WTC11 (cell line): ENCODE measurements around the gene GRIP2. TPM values are rescaled to one million over a fixed set of nuclear protein-coding genes. Genes with fewer than 3 reads are reported as not detected.

Source experiments
- ATAC-seq: fragments of 200-7000 bp; cut with Tn5 transposase; 2 replicates; pipeline ENCODE4 v1.10.0; 2021; ENCODE audit warnings: mild to moderate bottlenecking, moderate library complexity
- CTCF ChIA-PET: fragments of 300-600 bp; sonication (Branson Sonifier 250); formaldehyde crosslinking; loops from one replicate; lab custom pipeline; 2021; ENCODE audit warnings: antibody characterized with exemption; lab: Charles Lee
- POLR2A ChIA-PET: fragments of 350-600 bp; sonication (Branson Sonifier 250); formaldehyde crosslinking; loops from one replicate; lab custom pipeline; 2021; ENCODE audit warnings: antibody characterized with exemption; lab: Charles Lee
- DNase-seq: peaks from one replicate; pipeline ENCODE4 v3.0.0; 2021; ENCODE audit warnings: low spot score
- H3K27ac Mint-ChIP-seq: 2 replicates; pipeline ENCODE4 v1.8.0; 2021; ENCODE audit warnings: mixed read lengths
- H3K27me3 Mint-ChIP-seq: 2 replicates; pipeline ENCODE4 v1.8.0; 2021; ENCODE audit warnings: low read depth, mild to moderate bottlenecking, moderate library complexity, mixed read lengths
- H3K36me3 Mint-ChIP-seq: 2 replicates; pipeline ENCODE4 v1.8.0; 2021; ENCODE audit warnings: mixed read lengths
- H3K4me1 Mint-ChIP-seq: 2 replicates; pipeline ENCODE4 v1.8.0; 2022; ENCODE audit warnings: mixed read lengths
- H3K4me3 Mint-ChIP-seq: 2 replicates; pipeline ENCODE4 v1.8.0; 2021; ENCODE audit warnings: mild to moderate bottlenecking, moderate library complexity, mixed read lengths
- H3K9me3 Mint-ChIP-seq: 2 replicates; pipeline ENCODE4 v1.8.0; 2021; ENCODE audit warnings: mixed read lengths
- FOXP1 ChIP-seq: sonication (generic); formaldehyde crosslinking; IDR thresholded peaks from 2 replicates; pipeline ENCODE4 v1.8.0; 2022; ENCODE audit warnings: missing genetic modification reagents, mild to moderate bottlenecking, moderate library complexity, borderline replicate concordance
- IRF2 ChIP-seq: sonication (generic); formaldehyde crosslinking; IDR thresholded peaks from 2 replicates; pipeline ENCODE4 v1.8.0; 2022; ENCODE audit warnings: low read depth, missing genetic modification reagents, borderline replicate concordance
- NR2C2 ChIP-seq: sonication (generic); formaldehyde crosslinking; IDR thresholded peaks from 2 replicates; pipeline ENCODE4 v1.8.0; 2022; ENCODE audit warnings: mild to moderate bottlenecking, missing genetic modification reagents
- PRRX2 ChIP-seq: fragments of 250-450 bp; sonication (Bioruptor Pico); IDR thresholded peaks from 2 replicates; pipeline ENCODE4 v1.8.0; 2021; ENCODE audit warnings: mild to moderate bottlenecking
- SMAD3 ChIP-seq: sonication (generic); formaldehyde crosslinking; IDR thresholded peaks from 2 replicates; pipeline ENCODE4 v1.8.0; 2022; ENCODE audit warnings: missing genetic modification reagents, mild to moderate bottlenecking, borderline replicate concordance
- SP1 ChIP-seq: sonication (generic); formaldehyde crosslinking; conservative IDR thresholded peaks from 2 replicates; pipeline ENCODE4 v1.8.1; 2022; ENCODE audit warnings: missing genetic modification reagents
- ZNF232 ChIP-seq: sonication (generic); formaldehyde crosslinking; IDR thresholded peaks from 2 replicates; pipeline ENCODE4 v1.8.0; 2022; ENCODE audit warnings: mild to moderate bottlenecking, missing genetic modification reagents
- ZNF416 ChIP-seq: fragments of 250-450 bp; sonication (Bioruptor Pico); IDR thresholded peaks from 2 replicates; pipeline ENCODE4 v1.9.0; 2021; ENCODE audit warnings: mild to moderate bottlenecking, inconsistent platforms
- total RNA-seq: library from RNA; stranded (reverse); gene quantifications from 3 replicates; pipeline ENCODE4 v1.2.3, GENCODE V29; 2021
- TF ChIP-seq, protein P1 (sequence below): fragments of 250-450 bp; sonication (Bioruptor Pico); IDR thresholded peaks from 2 replicates; pipeline ENCODE4 v1.8.0; 2021; ENCODE audit warnings: mild to moderate bottlenecking
- TF ChIP-seq, protein P2 (sequence below): sonication (generic); formaldehyde crosslinking; IDR thresholded peaks from 2 replicates; pipeline ENCODE4 v1.8.1; 2023; ENCODE audit warnings: mild to moderate bottlenecking, missing genetic modification reagents, moderate library complexity
- TF ChIP-seq, protein P3 (sequence below): sonication (generic); formaldehyde crosslinking; IDR thresholded peaks from 2 replicates; pipeline ENCODE4 v1.8.1; 2023; ENCODE audit warnings: mild to moderate bottlenecking, missing genetic modification reagents
- TF ChIP-seq, protein P4 (sequence below): sonication (generic); formaldehyde crosslinking; IDR thresholded peaks from 2 replicates; pipeline ENCODE4 v1.8.1; 2023; ENCODE audit warnings: mild to moderate bottlenecking, missing genetic modification reagents
- TF ChIP-seq, protein P5 (sequence below): sonication (generic); formaldehyde crosslinking; IDR thresholded peaks from 2 replicates; pipeline ENCODE4 v1.8.0; 2022; ENCODE audit warnings: mild to moderate bottlenecking, missing genetic modification reagents
- TF ChIP-seq, protein P6 (sequence below): sonication (generic); formaldehyde crosslinking; IDR thresholded peaks from 2 replicates; pipeline ENCODE4 v1.8.1; 2023; ENCODE audit warnings: mild to moderate bottlenecking, missing genetic modification reagents, moderate library complexity
- TF ChIP-seq, protein P7 (sequence below): sonication (generic); formaldehyde crosslinking; IDR thresholded peaks from 2 replicates; pipeline ENCODE4 v1.8.1; 2022; ENCODE audit warnings: low read depth, mild to moderate bottlenecking, moderate library complexity, missing genetic modification reagents, borderline replicate concordance
- TF ChIP-seq, protein P8 (sequence below): sonication (generic); formaldehyde crosslinking; conservative IDR thresholded peaks from 2 replicates; pipeline ENCODE4 v1.8.1; 2022; ENCODE audit warnings: mild to moderate bottlenecking, missing genetic modification reagents
- TF ChIP-seq, protein P9 (sequence below): sonication (generic); formaldehyde crosslinking; IDR thresholded peaks from 2 replicates; pipeline ENCODE4 v1.8.0; 2022; ENCODE audit warnings: mild to moderate bottlenecking, missing genetic modification reagents

GRIP2 gene
- total RNA-seq, 1 experiment from 2014 or later = 12.0 TPM

DNA sequence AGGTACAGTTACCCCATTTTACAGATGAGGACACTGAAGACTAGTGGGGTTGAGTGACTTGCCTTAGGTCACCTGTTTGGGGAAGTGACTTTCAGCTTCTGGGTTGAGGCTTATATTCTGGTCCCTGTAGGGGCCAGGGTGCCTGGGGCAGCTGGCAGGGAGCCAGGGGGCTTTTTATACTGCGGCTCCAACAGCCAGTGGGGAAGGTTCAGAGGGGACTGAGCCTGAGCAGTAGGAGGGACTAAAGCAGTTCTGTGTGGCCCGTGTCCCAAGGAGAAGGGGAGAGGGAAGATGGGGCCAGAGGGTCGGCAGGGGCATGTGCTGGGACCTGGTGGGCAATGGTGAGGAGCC lies 100.0 kb downstream of the GRIP2 start:
- Mint-ChIP-seq H3K4me3 (no peak overlapping the region), H3K36me3 (peaks cover 14% of the 10 kb centered on the region), H3K4me1 (peaks cover 38% of the 10 kb centered on the region), H3K9me3 (no peaks in the 10 kb centered on the region), H3K27ac (peak overlapping the region; percentile 41; the same call in 1 of the 2 replicates), H3K27me3 (no peaks in the 10 kb centered on the region)
- TF ChIP-seq, protein P1, sequence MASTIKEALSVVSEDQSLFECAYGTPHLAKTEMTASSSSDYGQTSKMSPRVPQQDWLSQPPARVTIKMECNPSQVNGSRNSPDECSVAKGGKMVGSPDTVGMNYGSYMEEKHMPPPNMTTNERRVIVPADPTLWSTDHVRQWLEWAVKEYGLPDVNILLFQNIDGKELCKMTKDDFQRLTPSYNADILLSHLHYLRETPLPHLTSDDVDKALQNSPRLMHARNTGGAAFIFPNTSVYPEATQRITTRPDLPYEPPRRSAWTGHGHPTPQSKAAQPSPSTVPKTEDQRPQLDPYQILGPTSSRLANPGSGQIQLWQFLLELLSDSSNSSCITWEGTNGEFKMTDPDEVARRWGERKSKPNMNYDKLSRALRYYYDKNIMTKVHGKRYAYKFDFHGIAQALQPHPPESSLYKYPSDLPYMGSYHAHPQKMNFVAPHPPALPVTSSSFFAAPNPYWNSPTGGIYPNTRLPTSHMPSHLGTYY = no peak
- TF ChIP-seq, protein P2, sequence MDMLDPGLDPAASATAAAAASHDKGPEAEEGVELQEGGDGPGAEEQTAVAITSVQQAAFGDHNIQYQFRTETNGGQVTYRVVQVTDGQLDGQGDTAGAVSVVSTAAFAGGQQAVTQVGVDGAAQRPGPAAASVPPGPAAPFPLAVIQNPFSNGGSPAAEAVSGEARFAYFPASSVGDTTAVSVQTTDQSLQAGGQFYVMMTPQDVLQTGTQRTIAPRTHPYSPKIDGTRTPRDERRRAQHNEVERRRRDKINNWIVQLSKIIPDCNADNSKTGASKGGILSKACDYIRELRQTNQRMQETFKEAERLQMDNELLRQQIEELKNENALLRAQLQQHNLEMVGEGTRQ (CRISPR knock-in tag) = no peak
- TF ChIP-seq SP1 (CRISPR knock-in tag) (no peak), FOXP1 (CRISPR knock-in tag) (no peak), SMAD3 (CRISPR knock-in tag) (no peak), NR2C2 (CRISPR knock-in tag) (no peak), PRRX2 (CRISPR knock-in tag) (no peak), ZNF416 (CRISPR knock-in tag) (no peak), IRF2 (CRISPR knock-in tag) (no peak), ZNF232 (no peak)
- TF ChIP-seq, protein P3, sequence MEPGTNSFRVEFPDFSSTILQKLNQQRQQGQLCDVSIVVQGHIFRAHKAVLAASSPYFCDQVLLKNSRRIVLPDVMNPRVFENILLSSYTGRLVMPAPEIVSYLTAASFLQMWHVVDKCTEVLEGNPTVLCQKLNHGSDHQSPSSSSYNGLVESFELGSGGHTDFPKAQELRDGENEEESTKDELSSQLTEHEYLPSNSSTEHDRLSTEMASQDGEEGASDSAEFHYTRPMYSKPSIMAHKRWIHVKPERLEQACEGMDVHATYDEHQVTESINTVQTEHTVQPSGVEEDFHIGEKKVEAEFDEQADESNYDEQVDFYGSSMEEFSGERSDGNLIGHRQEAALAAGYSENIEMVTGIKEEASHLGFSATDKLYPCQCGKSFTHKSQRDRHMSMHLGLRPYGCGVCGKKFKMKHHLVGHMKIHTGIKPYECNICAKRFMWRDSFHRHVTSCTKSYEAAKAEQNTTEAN (CRISPR knock-in tag) = no peak
- TF ChIP-seq, protein P4, sequence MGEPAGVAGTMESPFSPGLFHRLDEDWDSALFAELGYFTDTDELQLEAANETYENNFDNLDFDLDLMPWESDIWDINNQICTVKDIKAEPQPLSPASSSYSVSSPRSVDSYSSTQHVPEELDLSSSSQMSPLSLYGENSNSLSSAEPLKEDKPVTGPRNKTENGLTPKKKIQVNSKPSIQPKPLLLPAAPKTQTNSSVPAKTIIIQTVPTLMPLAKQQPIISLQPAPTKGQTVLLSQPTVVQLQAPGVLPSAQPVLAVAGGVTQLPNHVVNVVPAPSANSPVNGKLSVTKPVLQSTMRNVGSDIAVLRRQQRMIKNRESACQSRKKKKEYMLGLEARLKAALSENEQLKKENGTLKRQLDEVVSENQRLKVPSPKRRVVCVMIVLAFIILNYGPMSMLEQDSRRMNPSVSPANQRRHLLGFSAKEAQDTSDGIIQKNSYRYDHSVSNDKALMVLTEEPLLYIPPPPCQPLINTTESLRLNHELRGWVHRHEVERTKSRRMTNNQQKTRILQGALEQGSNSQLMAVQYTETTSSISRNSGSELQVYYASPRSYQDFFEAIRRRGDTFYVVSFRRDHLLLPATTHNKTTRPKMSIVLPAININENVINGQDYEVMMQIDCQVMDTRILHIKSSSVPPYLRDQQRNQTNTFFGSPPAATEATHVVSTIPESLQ = no peak
- TF ChIP-seq, protein P5, sequence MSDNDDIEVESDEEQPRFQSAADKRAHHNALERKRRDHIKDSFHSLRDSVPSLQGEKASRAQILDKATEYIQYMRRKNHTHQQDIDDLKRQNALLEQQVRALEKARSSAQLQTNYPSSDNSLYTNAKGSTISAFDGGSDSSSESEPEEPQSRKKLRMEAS (CRISPR knock-in tag) = no peak
- TF ChIP-seq, protein P6, sequence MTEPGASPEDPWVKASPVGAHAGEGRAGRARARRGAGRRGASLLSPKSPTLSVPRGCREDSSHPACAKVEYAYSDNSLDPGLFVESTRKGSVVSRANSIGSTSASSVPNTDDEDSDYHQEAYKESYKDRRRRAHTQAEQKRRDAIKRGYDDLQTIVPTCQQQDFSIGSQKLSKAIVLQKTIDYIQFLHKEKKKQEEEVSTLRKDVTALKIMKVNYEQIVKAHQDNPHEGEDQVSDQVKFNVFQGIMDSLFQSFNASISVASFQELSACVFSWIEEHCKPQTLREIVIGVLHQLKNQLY (CRISPR knock-in tag) = no peak
- TF ChIP-seq, protein P7, sequence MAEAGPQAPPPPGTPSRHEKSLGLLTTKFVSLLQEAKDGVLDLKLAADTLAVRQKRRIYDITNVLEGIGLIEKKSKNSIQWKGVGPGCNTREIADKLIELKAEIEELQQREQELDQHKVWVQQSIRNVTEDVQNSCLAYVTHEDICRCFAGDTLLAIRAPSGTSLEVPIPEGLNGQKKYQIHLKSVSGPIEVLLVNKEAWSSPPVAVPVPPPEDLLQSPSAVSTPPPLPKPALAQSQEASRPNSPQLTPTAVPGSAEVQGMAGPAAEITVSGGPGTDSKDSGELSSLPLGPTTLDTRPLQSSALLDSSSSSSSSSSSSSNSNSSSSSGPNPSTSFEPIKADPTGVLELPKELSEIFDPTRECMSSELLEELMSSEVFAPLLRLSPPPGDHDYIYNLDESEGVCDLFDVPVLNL (CRISPR knock-in tag) = no peak
- TF ChIP-seq, protein P8, sequence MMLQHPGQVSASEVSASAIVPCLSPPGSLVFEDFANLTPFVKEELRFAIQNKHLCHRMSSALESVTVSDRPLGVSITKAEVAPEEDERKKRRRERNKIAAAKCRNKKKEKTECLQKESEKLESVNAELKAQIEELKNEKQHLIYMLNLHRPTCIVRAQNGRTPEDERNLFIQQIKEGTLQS (CRISPR knock-in tag) = no peak
- TF ChIP-seq, protein P9, sequence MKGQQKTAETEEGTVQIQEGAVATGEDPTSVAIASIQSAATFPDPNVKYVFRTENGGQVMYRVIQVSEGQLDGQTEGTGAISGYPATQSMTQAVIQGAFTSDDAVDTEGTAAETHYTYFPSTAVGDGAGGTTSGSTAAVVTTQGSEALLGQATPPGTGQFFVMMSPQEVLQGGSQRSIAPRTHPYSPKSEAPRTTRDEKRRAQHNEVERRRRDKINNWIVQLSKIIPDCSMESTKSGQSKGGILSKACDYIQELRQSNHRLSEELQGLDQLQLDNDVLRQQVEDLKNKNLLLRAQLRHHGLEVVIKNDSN (CRISPR knock-in tag) = no peak
- CTCF ChIA-PET = interaction anchor here (1.3 to 2.4 kb wide), 3 partner anchors 164 to 237 kb away, joined by 3 to 11 read pairs (median 5); no protein-coding TSS in a partner anchor
- POLR2A ChIA-PET = no interaction called here
- DNase-seq (no peak), ATAC-seq (no peak)
